OCI-LY7 (cell line): Measurements from ENCODE around the gene ALG6. TPM values are rescaled to one million over a fixed set of nuclear protein-coding genes. Genes with fewer than 3 reads are reported as not detected.

Source experiments
- BruUV-seq: library from RNA; stranded (reverse); fragments of 400-500 nt; replicated peaks from 2 replicates; lab custom pipeline; 2021; lab: Mats Ljungman, UMichigan
- CTCF ChIA-PET: fragments of 300-600 bp; sonication (Branson Sonifier 250); formaldehyde crosslinking; loops from one replicate; lab custom pipeline; 2022; ENCODE audit warnings: antibody characterized with exemption; ENCODE audit not compliant: unreplicated experiment; lab: Charles Lee
- POLR2A ChIA-PET: fragments of 300-600 bp; sonication (Branson Sonifier 250); formaldehyde crosslinking; loops from one replicate; lab custom pipeline; 2022; ENCODE audit warnings: antibody characterized with exemption; lab: Charles Lee
- DNase-seq: peaks from one replicate; pipeline ENCODE4 v3.0.0-alpha.2; 2015; ENCODE audit warnings: low spot score
- H2AFZ ChIP-seq: fragments of 200-600 bp; sonication (generic), shearing (Covaris generic); 2 replicates; pipeline ENCODE4 v1.6.1; 2014; ENCODE audit warnings: mild to moderate bottlenecking, antibody characterized with exemption, low read length, moderate library complexity
- H3K27ac ChIP-seq: fragments of 200-600 bp; sonication (generic); 2 replicates; pipeline ENCODE4 v1.5.1; 2014; ENCODE audit warnings: mixed run types, low read depth, mild to moderate bottlenecking, moderate library complexity, low read length, inconsistent platforms; ENCODE audit not compliant: poor library complexity, severe bottlenecking
- H3K36me3 ChIP-seq: fragments of 200-600 bp; sonication (generic); 2 replicates; pipeline ENCODE4 v1.6.1; 2014; ENCODE audit warnings: mild to moderate bottlenecking, antibody characterized with exemption, low read length, moderate library complexity, mixed read lengths; ENCODE audit not compliant: insufficient read depth
- H3K4me1 ChIP-seq: fragments of 200-600 bp; sonication (generic); 2 replicates; pipeline ENCODE4 v1.5.1; 2014; ENCODE audit warnings: mild to moderate bottlenecking, low read length; ENCODE audit not compliant: insufficient read depth, poor library complexity, severe bottlenecking
- H3K4me2 ChIP-seq: fragments of 200-600 bp; sonication (generic); 2 replicates; pipeline ENCODE4 v1.6.1; 2014; ENCODE audit warnings: mild to moderate bottlenecking, low read length
- H3K4me3 ChIP-seq: fragments of 200-600 bp; sonication (generic); 2 replicates; pipeline ENCODE4 v1.5.1; 2014; ENCODE audit warnings: mild to moderate bottlenecking, low read depth, low read length; ENCODE audit not compliant: poor library complexity, severe bottlenecking
- H3K79me2 ChIP-seq: fragments of 200-600 bp; sonication (generic); 2 replicates; pipeline ENCODE4 v1.6.1; 2016; ENCODE audit warnings: low read depth, mild to moderate bottlenecking, low read length, moderate library complexity, mixed read lengths; ENCODE audit not compliant: insufficient read depth
- H3K9me2 ChIP-seq: fragments of 200-600 bp; sonication (generic); 2 replicates; pipeline ENCODE4 v1.6.1; 2016; ENCODE audit warnings: mild to moderate bottlenecking, low read length, mixed read lengths; ENCODE audit not compliant: insufficient read depth
- H3K9me3 ChIP-seq: fragments of 200-600 bp; sonication (generic); 2 replicates; pipeline ENCODE4 v1.6.1; 2014; ENCODE audit warnings: mild to moderate bottlenecking, mixed run types, low read length, mixed read lengths
- H4K20me1 ChIP-seq: fragments of 200-600 bp; sonication (generic); 2 replicates; pipeline ENCODE4 v1.6.1; 2014; ENCODE audit warnings: mild to moderate bottlenecking, antibody characterized with exemption, low read length, moderate library complexity, mixed read lengths; ENCODE audit not compliant: insufficient read depth
- CTCF ChIP-seq: fragments of 200-600 bp; sonication (generic); conservative IDR thresholded peaks from 2 replicates; pipeline ENCODE4 v1.5.1; 2014; ENCODE audit warnings: mild to moderate bottlenecking, antibody characterized with exemption, low read length, moderate library complexity, mixed read lengths
- EZH2phosphoT487 ChIP-seq: fragments of 200-600 bp; sonication (generic); IDR thresholded peaks from 2 replicates; pipeline ENCODE4 v1.6.1; 2018; ENCODE audit warnings: low read depth, borderline replicate concordance, mild to moderate bottlenecking, mixed run types, antibody characterized with exemption, low read length, moderate library complexity, mixed read lengths
- intact Hi-C: fragments of 100-400 bp; cut with micrococcal nuclease; formaldehyde crosslinking; loops from one replicate; pipeline ENCODE4 v1.10.0; 2022; ENCODE audit not compliant: unreplicated experiment
- total RNA-seq, 2 experiments: library from RNA; depleted of rRNA in 1 of 2; stranded (reverse); fragments of >200 nt in 1 of 2; shearing (Covaris generic) in 1 of 2; gene quantifications; 2 replicates each; pipeline ENCODE4 v1.2.3, GENCODE V29; 2014 to 2022

ALG6 gene
- total RNA-seq, 2 experiments from 2014 or later: 29.3 to 34.1 TPM

GRCh38 chr1:63450416-63450815 lies 83.0 kb downstream of the ALG6 start:
- Histone ChIP-seq H3K4me3 (no peak overlapping the region), H3K9me2 (no peaks in the 10 kb centered on the region), H4K20me1 (no peaks in the 10 kb centered on the region), H3K36me3 (peaks cover 42% of the 10 kb centered on the region; the same call in 1 of the 2 replicates), H3K79me2 (no peaks in the 10 kb centered on the region), H3K4me2 (no peak overlapping the region), H3K9me3 (no peaks in the 10 kb centered on the region), H2AFZ (no peak overlapping the region), H3K4me1 (no peaks in the 10 kb centered on the region), H3K27ac (no peak overlapping the region)
- no peak for DNase-seq
- POLR2A ChIA-PET: no interaction called here
- BruUV-seq: no TSS peak
- no peak for TF ChIP-seq EZH2phosphoT487
- TF ChIP-seq CTCF: no peak
- intact Hi-C loops: no loop called here
- CTCF ChIA-PET: no interaction called here

GRCh38 chr1:63453232-63453631 lies 85.8 kb downstream of the ALG6 start:
- BruUV-seq: no TSS peak
- Histone ChIP-seq H3K27ac (no peak overlapping the region), H3K36me3 (peaks cover 47% of the 10 kb centered on the region; the same call in 1 of the 2 replicates), H2AFZ (no peak overlapping the region), H3K79me2 (no peaks in the 10 kb centered on the region), H3K4me1 (no peaks in the 10 kb centered on the region), H3K9me3 (no peaks in the 10 kb centered on the region), H4K20me1 (no peaks in the 10 kb centered on the region), H3K4me2 (no peak overlapping the region), H3K9me2 (no peaks in the 10 kb centered on the region), H3K4me3 (no peak overlapping the region)
- intact Hi-C loops: no loop called here
- TF ChIP-seq CTCF (no peak), EZH2phosphoT487 (no peak)
- CTCF ChIA-PET: no interaction called here
- no peak for DNase-seq
- POLR2A ChIA-PET: no interaction called here

GRCh38 chr1:63454269-63454668 lies 86.8 kb downstream of the ALG6 start:
- no peak overlapping the region for H2AFZ ChIP-seq
- H3K4me3 ChIP-seq: no peak overlapping the region
- H3K4me2 ChIP-seq: no peak overlapping the region
- H3K27ac ChIP-seq: no peak overlapping the region
- ChIA-PET POLR2A (no interaction called here), CTCF (no interaction called here)
- no peak for DNase-seq
- intact Hi-C loops: no loop called here
- H3K9me2 ChIP-seq: no peaks in the 10 kb centered on the region
- no peaks in the 10 kb centered on the region for H4K20me1 ChIP-seq
- BruUV-seq: no TSS peak
- no peak for TF ChIP-seq EZH2phosphoT487
- TF ChIP-seq CTCF: peak; percentile 58
- H3K4me1 ChIP-seq: no peaks in the 10 kb centered on the region
- H3K36me3 ChIP-seq: peaks cover 40% of the 10 kb centered on the region; the same call in 1 of the 2 replicates
- H3K9me3 ChIP-seq: no peaks in the 10 kb centered on the region
- H3K79me2 ChIP-seq: no peaks in the 10 kb centered on the region
